ENCODE results near the gene TIMD4.

Gene TIMD4

DNA sequence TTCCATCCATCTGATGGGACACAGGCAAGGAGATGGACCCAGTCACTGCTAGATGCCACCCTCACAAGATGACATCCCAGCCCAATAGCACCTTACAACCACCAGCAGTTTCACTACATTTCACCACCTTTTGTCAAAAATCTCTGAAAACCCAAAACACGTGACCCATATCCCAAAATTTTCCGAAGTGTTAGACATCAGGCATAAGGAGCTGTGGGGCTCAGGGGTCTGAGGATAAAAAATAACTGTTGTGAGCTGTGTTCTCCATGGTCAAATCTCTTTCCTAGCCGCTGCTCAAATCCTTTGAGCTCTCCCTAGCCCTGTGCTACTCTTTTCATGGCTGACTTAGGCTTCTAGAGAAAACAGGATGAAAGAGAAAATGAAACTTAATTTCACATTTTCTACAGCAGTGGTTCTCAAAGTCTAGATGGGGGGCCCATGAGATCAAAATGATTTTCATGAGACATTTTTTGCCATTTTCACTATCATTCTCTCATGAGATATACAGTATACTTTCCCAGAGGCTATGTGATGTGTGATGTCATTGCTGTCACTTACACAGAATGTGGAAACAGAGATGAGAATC, 40.7 kb downstream of the TIMD4 start:
- no peak for DNase-seq (ENCODE audit: low spot score)

DNA sequence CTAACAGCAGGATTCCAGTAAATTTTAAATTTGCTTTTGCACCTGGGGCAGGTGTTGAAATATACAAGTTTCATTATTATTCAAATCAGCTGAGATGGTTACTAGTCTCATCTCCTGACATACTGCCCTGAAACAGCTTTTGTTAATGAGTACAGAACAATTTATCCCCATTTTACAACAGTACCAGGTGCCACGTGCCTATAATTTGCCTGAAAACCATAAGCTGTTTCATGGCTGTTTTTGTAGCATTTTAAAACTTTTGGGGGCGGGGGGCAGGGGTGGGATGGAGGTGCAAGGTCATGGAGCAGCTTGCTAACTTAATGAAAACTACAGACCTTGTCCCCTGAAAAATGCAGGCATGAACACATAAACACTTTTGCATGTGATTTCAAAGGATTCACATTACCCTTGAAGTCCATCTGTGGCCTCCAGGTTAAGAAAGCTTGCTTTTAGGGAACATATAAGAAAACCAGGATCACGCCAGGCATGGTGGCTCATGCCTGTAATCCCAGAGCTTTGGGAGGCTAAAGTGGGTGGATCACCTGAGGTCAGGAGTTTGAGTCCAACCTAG, 42.1 kb downstream of the TIMD4 start:
- DNase-seq (ENCODE audit: low spot score), result no peak

DNA sequence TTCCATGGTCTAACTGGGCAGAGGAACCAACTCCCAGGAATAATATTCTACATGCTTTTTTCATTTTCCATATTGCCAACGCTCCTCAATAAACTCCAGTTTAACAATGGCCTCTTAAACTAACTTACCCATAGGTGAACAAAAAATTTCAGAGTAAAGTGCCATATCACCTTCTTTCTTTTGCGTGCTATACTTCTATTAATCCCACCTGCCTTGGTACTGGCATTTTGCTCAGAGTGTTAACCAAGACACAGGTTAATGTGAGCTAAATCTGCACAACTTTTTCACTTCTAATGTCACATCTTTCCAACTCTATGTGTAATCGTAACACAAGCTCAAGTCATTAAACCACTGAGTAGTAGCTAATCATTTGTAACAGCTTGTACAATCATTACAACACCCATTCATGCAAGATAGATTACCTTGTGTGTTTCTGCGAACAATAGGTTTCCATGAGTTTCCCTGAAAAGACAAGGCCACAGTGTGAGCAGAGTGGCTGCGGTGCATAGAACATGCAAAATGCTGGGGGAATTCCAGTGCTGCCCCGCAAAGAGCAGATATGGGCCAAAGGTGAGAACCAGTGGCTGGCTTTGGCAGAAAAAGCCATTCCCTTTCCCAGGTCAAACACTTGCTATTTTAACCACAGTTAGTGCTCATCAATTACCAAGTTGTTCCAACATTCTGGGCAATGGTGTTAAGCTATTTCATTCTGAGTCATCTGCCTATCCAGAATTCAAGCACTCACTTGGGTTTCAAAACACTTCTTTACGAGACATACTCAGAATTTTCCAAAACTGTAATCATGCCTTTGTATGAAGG, 42.8 kb downstream of the TIMD4 start:
- no peak for DNase-seq (ENCODE audit: low spot score)

DNA sequence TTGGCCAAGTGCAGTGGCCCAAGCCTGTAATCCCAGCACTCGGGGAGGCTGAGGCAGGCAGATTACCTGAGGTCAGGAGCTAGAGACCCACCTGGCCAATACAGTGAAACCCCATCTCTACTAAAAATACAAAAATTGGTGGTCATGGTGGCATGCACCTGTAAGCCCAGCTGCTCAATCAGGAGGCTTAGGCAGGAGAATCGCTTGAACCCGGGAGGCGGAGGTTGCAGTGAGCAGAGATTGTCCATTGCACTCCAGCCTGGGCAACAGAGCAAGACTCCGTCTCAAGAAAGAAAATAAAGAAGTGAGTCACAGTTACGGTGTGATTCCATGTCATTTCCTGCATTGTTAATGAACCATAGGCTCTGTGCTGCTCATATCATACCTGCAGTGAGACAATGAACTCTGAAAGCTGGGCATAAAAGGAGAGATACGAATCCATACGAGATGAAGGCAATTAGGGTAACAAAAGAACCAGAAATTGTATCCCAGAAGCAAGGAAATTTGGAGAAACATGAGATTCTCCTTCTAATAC, 44.6 kb downstream of the TIMD4 start:
- no peak for DNase-seq (ENCODE audit: low spot score)

DNA sequence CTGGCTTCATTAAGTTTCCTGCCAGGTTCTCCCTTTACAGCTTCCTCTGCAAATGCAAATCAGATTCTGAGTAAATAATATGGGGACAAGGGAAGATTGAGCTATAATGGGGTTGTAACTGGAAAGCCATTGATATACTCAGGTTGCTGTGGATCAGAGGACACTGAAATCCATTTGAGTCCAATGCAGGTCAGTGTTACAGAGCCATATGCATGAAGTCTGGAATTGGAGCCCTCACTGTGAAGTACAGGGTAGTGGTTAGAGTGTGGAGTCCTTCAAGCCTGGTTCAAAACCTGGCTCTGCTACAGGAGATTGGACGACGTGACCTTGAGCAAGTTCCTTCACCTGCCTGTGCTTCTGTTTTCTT, 48.7 kb downstream of the TIMD4 start:
- no peak for DNase-seq (ENCODE audit: low spot score)

DNA sequence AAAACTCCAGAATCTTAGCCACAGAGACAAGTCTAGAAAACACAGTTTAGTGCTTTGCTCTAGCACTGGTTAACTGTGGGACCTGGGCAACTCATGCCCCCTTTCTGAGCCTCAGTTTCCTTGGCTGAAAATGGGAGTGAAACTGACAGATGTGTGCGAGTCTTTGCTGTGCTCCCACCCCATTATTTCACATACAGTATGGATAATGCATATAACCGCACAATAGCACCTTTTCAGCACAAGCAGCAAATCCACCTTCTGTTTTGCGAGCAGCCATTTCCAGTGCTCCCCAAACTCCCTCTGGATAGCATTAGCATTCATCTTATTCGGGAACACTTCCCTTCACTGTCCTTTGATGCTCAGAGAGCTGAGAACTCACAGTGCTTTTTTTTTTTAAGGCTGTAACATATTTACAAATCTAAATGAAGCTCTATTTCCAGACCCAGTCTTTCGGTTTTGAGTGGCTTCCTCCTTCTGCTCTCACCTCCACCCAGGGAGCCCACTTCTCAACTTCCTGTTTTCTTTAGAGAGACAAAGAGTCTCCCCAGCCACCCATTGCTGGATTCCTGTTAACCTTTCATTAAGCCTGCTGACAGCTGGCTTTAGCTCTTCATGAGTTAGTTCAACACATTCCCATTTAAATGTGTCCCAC, 49.2 kb downstream of the TIMD4 start:
- DNase-seq (ENCODE audit: low spot score), result no peak

DNA sequence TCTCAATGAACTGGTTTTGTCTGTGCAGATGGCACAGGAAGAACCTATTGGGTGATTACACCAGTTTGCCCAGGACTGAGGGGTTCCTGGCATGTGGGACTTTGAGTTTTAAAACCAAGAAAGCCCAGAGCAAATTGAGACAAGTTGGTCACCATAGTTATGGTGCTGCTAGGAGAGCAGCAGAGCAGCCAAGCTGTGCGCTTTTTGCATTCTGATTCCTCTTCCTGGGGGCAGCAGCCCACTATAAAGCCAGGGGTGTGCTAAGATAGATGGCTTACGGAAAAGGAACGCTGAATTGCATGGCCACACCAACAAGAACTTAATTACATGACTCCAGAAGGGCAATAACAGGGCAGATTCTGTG, 49.7 kb downstream of the TIMD4 start:
- DNase-seq (ENCODE audit: low spot score), result no peak

DNA sequence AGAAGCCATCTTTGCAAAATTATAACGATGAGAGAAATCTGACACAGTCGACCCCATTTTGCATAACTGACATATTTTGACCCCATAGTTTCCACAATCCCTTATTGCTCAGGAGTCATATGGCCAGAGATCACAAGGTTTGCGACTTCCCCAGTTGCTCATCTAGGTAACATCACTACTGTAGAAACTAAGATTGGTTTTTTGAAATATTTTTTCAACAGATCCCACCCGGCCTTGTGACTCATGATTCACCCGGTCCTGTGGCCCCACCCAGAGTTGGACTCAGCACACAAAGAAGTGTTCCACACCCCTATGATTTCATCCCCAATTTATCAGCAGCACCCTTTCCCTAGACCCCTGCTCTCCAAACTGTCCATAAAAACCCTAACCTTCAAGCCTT, 50.2 kb downstream of the TIMD4 start:
- DNase-seq (ENCODE audit: low spot score), result no peak

DNA sequence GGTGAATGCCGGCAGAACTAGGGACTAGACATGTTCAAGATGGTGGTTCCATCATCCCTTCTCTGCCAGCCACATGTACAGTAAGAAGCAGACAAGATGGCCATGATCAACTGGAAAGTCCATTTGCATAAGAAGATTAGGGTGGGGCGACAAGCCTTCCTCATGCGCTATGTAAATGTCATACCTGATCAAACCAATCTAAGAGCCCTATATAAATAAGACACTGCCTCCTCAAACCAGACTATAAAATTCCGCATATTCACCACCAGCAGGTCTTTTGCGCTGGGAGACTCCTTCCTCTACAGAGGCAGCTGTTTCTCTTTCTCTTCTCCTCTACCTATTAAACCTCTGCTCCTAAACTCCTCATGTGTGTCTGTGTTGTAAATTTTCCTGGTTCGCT, 53.8 kb downstream of the TIMD4 start:
- no peak for DNase-seq (ENCODE audit: low spot score)

DNA sequence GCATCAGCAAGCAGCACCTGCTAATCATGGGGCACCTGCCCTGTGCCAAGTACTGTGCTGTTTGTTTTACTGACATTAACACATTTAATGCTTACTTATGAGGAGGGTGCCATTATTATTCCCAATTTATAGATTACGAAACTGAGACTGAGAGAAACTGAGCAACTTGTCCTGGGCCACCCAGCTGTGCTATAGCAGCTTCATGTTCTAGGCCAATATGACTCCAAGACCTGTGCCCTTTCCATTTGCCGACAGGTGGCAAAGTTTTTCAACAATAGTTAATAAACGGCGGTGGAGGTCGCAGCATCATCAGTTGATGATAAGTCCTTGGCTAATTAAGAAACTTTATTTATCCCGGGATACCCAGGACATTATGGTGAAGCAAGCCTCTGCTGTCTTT, 55.4 kb downstream of the TIMD4 start:
- DNase-seq (ENCODE audit: low spot score), result no peak

DNA sequence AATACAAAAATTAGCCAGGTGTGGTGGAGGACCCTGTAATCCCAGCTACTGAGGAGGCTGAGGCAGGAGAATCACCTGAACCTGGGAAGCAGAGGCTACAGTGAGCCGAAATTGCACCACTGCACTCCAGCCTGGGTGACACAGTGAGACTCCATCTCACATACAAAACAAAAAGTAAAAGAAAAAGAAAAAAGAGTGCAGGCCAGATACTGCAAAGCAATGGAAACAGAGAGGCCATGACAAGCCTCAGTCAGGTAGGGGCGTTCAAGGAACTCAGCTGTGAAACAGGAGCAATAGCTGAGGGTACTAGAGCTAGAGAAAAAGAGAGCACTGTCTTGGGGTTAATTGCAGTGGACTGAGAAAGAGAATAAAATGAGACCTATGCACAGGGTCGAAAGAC, 56.2 kb downstream of the TIMD4 start:
- DNase-seq (ENCODE audit: low spot score), result no peak

DNA sequence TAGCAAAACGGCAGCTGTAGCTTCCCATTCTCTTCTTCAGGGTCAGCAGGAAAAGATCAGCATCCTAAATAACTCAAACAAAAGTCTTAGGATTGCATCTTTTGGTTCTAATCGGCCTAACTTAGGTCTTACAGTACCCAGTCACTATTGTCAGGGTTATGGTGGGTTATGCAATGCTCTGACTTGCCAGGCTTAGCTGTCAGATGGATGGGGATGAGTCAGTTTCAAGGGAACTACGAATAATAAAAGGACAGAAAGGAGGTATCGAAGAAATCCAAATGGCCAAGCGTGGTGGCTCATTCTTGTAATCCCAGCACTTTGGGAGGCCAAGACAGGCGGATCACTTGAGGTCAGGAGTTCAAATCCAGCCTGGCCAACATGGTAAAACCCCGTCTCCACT, 66.5 kb downstream of the TIMD4 start:
- DNase-seq (ENCODE audit: low spot score), result no peak

DNA sequence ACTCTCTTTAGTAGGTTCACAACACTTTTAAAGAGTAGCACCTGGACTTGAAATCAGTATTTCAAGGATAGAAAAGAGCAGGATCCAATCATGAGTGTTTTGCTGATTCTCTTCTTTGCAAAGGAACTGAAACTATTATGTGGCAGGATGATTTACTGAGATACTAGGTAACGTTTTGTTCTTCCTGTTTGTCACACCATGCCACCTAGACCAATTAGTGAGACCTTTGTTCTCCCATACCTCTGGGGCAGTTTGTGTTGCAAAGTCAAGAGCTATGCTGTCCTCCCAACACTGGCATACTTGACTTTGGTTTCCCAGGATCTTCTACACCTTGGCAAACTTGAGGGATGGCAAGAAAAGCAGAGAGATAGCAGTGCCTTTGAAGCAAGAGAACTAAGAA, 69.5 kb downstream of the TIMD4 start:
- DNase-seq (ENCODE audit: low spot score), result no peak

DNA sequence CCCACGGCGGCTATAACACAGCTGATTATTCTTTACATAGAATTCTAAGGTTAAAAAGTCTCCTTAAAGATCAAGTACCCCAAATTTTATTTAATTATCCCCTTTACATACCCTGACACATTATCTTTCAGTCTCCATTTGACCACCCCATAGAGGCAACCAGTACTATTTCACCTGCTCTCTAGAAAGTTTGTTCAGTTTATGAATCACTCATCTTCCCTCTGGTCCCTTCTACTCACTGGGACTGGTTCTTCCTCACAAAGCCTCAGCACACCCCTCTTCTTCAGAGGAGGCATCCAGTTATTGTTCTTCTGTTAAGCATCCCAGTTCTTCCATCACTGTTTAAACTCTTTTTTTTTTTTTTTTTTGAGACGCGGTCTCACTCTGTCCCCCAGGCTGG, 70.2 kb downstream of the TIMD4 start:
- DNase-seq (ENCODE audit: low spot score), result no peak

DNA sequence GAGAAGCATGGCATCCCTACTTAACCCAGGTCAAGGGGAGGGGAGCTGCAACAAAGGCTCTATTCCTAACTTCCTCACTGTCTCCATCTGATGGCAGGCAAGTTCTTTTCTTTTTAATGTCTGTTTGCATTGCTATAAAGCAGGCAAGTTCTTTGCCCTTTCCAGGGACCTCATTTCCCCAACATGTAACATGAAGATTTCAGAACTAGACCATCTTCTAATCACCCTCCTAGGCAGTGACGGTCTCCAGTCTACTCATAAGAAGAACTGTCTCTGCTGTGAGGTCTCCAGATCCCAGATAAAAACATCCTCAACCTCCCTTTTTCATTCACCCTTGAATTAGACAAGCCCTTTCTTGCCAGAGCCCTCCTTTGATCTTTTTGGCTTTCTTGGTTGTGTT, 70.8 kb downstream of the TIMD4 start:
- no peak for DNase-seq (ENCODE audit: low spot score)

DNA sequence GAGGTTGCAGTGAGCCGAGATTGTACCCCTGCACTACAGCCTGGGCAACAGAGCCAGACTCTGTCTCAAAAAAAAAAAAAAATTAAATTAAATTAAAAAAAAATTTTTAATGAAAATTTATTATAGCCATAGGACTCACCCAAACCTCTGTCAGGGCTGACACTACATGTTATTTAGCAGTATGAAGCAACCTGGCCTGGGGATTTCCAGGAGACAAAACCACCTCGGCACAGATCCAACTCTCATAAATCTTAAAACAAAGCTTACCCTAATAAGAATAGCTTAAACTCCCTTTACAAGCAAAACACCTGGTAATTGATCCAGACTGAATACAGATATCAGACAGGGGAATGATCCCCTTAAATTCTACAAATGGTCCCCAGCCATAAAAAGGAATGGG, 74.5 kb downstream of the TIMD4 start:
- no peak for DNase-seq (ENCODE audit: low spot score)

DNA sequence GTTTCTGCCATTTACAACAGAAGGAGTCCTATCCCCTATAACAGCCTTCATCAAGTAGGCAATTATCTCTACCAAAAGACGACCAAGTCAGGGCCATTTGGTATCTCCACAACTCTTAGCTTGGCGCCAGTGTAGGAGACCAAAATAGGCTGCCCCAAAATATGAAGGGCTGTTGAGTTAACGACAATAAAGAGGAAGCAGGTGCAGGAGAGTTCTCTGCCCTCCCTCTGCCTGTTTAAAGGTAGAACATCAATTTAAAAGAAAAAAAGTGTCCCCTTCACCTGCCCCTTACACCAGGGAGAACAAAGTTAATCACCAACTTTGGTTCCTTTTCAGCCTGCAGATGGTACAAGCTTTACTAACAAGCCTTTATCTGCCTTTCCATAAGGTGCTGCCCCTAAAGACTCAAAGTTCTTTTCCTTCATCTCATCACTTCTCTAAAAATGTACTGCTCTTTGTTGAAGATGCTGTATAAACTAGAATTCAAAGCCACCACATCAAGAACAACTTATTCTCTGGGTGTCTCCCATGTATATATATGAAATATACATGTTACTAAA, 79.6 kb downstream of the TIMD4 start:
- DNase-seq (ENCODE audit: low spot score), result no peak

DNA sequence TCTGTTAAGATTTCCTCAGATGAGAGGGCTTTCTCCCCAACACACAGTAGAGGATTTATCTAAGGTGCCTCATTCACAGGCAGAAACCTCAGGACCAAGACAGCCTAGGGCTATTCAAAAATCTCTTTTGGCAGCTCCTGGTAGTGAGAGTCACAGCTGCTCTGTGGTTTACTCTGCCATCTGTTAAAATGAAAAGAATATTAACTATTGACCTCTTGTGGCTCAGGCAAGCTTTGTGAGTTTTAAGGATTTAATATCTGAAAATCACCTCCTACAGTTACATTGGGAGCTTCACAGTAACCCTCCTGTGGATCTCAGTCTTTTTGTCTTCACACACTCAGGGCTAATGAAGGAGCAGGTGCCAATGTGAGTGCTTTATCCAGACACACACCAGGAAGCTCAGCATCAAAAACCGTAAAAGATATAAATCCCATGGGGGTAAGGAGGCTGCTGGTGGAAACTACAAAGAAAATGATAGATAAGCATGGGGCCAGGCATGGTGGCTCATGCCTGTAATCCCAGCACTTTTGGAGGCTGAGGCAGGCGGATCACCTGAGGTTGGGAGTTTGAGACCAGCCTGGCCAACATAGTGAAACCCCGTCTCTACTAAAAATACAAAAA, 83.3 kb downstream of the TIMD4 start:
- no peak for DNase-seq (ENCODE audit: low spot score)

DNA sequence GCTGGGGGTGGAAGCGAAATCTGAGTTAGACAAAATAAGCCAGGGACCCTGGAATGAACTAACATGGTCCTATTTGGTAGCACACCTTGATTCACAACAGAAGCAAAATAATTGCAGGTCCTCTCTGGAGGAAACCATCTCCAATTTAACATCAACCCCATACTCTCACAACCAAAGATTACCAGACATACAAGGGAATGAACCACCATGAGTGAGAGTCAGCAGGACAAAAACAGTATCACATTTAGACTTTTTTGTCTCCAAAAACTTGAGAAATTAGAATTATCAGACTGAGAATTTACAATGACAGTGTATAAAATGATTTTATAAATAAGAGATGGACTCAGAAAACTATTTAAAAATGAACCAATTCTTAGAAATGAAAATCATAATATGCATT, 91.8 kb downstream of the TIMD4 start:
- DNase-seq (ENCODE audit: low spot score), result no peak

DNA sequence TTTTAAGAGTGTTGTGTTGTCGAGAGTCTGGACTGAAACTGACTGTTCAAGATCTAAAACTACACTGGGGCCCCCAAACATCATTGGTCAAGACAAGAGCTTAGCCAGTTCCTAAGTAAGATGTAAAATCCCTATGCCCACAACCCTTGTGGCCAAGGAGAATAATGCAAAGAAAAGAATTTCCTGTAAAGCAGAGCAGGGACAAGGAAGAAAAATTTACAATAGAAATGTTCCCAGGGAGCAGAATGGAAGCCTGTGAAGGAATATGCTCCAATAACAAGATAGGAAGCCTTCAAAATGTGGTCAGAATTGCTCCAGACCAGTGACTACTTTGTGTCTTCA, 92.6 kb downstream of the TIMD4 start:
- DNase-seq (ENCODE audit: low spot score), result no peak

Measured in LoVo (cell line).